ENCODE measurements around the gene KDM4B.

The KDM4B gene

GRCh38 chr19:5052945-5053485 lies 84.1 kb downstream of the KDM4B start:
- no peak for DNase-seq

GRCh38 chr19:5053661-5054060 lies 84.7 kb downstream of the KDM4B start:
- DNase-seq: no peak

GRCh38 chr19:5054551-5055456 lies 85.9 kb downstream of the KDM4B start:
- no peak for DNase-seq

GRCh38 chr19:5055457-5055776 lies 86.5 kb downstream of the KDM4B start:
- no peak for DNase-seq

GRCh38 chr19:5057860-5058259 lies 88.9 kb downstream of the KDM4B start:
- no peak for DNase-seq

GRCh38 chr19:5058521-5059212 lies 89.8 kb downstream of the KDM4B start:
- no peak for DNase-seq

- no peak for DNase-seq
Observed at GRCh38 chr19:5059213-5059574, 90.3 kb downstream of the KDM4B start.

GRCh38 chr19:5059793-5060192 lies 90.9 kb downstream of the KDM4B start:
- no peak for DNase-seq

GRCh38 chr19:5062195-5062594 lies 93.3 kb downstream of the KDM4B start:
- no peak for DNase-seq

GRCh38 chr19:5062799-5063198 lies 93.9 kb downstream of the KDM4B start:
- DNase-seq: no peak

- DNase-seq: no peak
Observed at GRCh38 chr19:5063873-5064645, 95.1 kb downstream of the KDM4B start.

GRCh38 chr19:5064896-5065295 lies 96.0 kb downstream of the KDM4B start:
- no peak for DNase-seq

- no peak for DNase-seq
Observed at GRCh38 chr19:5065663-5066093, 96.8 kb downstream of the KDM4B start.

- no peak for DNase-seq
Observed at GRCh38 chr19:5066768-5067167, 97.9 kb downstream of the KDM4B start.

- no peak for DNase-seq
Observed at GRCh38 chr19:5067678-5068077, 98.8 kb downstream of the KDM4B start.

- no peak for DNase-seq
Observed at GRCh38 chr19:5068233-5069072, 99.5 kb downstream of the KDM4B start.

- DNase-seq: no peak
Observed at GRCh38 chr19:5070331-5070730, 101.4 kb downstream of the KDM4B start.

- no peak for DNase-seq
Observed at GRCh38 chr19:5070930-5071329, 102.0 kb downstream of the KDM4B start.

- DNase-seq: no peak
Observed at GRCh38 chr19:5071579-5071978, 102.7 kb downstream of the KDM4B start.

- DNase-seq: no peak
Observed at GRCh38 chr19:5072115-5072514, 103.2 kb downstream of the KDM4B start.

- no peak for DNase-seq
Observed at GRCh38 chr19:5073153-5073844, 104.4 kb downstream of the KDM4B start.

GRCh38 chr19:5074407-5074806 lies 105.5 kb downstream of the KDM4B start:
- DNase-seq: no peak
